Fibroblast of lung (primary cell): ENCODE measurements around the gene GMCL2. TPM values are rescaled to one million over a fixed set of nuclear protein-coding genes. Genes with fewer than 3 reads are reported as not detected.
A peak's percentile ranks its signal among the peaks of the same experiment; 100 is the strongest.

Experiments used
- DNase-seq, 2 donors: peaks; one replicate each; pipeline versions ENCODE4 v3.0.0 to v3.0.0-alpha.2; 2010; ENCODE audit warnings: low read depth in 2 of 2
- H2AFZ ChIP-seq: 2 replicates; pipeline ENCODE4 v1.5.1; 2012; ENCODE audit warnings: low read length, control low read depth, inconsistent platforms
- H3K27ac ChIP-seq: 2 replicates; pipeline ENCODE4 v1.5.1; 2011; ENCODE audit warnings: low read length, control low read depth; ENCODE audit not compliant: insufficient read depth
- H3K27me3 ChIP-seq: 2 replicates; pipeline ENCODE4 v1.5.1; 2011; ENCODE audit warnings: mild to moderate bottlenecking, low read length; ENCODE audit not compliant: control insufficient read depth, insufficient read depth
- H3K36me3 ChIP-seq: 2 replicates; pipeline ENCODE4 v1.5.1; 2011; ENCODE audit warnings: low read length; ENCODE audit not compliant: control insufficient read depth, insufficient read depth
- H3K4me1 ChIP-seq: 2 replicates; pipeline ENCODE4 v1.5.1; 2011; ENCODE audit warnings: low read length; ENCODE audit not compliant: control insufficient read depth, insufficient read depth; ENCODE audit errors: extremely low read depth
- H3K4me2 ChIP-seq: 2 replicates; pipeline ENCODE4 v1.5.1; 2011; ENCODE audit warnings: low read length, control low read depth; ENCODE audit not compliant: insufficient read depth; ENCODE audit errors: extremely low read depth
- H3K4me3 ChIP-seq, 4 experiments: fragments of 200-600 bp in 1 of 4; sonication (generic) in 1 of 4; replicated peaks in 1 of 4; 2 replicates each; pipeline ENCODE4 v1.5.1; 2011 to 2016; ENCODE audit warnings: low read length in 4 of 4, low read depth in 3 of 4, mild to moderate bottlenecking in 3 of 4, control low read depth in 2 of 4, inconsistent platforms in 1 of 4, mixed read lengths in 1 of 4; ENCODE audit not compliant: insufficient read depth in 1 of 4; ENCODE audit errors: control extremely low read depth in 1 of 4
- H3K79me2 ChIP-seq: 2 replicates; pipeline ENCODE4 v1.5.1; 2012; ENCODE audit warnings: mild to moderate bottlenecking, low read length, inconsistent platforms; ENCODE audit not compliant: control insufficient read depth, insufficient read depth
- H3K9ac ChIP-seq: 2 replicates; pipeline ENCODE4 v1.5.1; 2011; ENCODE audit warnings: mild to moderate bottlenecking, low read length, control low read depth; ENCODE audit not compliant: insufficient read depth
- H3K9me3 ChIP-seq: 2 replicates; pipeline ENCODE4 v1.5.1; 2012; ENCODE audit warnings: low read depth, low read length; ENCODE audit not compliant: control insufficient read depth, insufficient read depth
- H4K20me1 ChIP-seq: 2 replicates; pipeline ENCODE4 v1.5.1; 2011; ENCODE audit warnings: low read length; ENCODE audit not compliant: control insufficient read depth, insufficient read depth; ENCODE audit errors: extremely low read depth
- CTCF ChIP-seq, 2 donors: IDR thresholded peaks in 1 of 2; conservative IDR thresholded peaks in 1 of 2; 1 replicate in 1 of 2; 2 replicates in 1 of 2; pipeline ENCODE4 v1.5.1; 2011 to 2012; ENCODE audit warnings: low read length in 2 of 2, control low read depth in 1 of 2, inconsistent platforms in 1 of 2, low read depth in 1 of 2, mild to moderate bottlenecking in 1 of 2
- EZH2 ChIP-seq: IDR thresholded peaks from 2 replicates; pipeline ENCODE4 v1.5.1; 2012; ENCODE audit warnings: low read length, control low read depth, mild to moderate bottlenecking; ENCODE audit errors: missing control alignments
- polyA plus RNA-seq, 2 donors: library from polyadenylated mRNA; depleted of rRNA in 1 of 2; stranded (reverse) in 1 of 2; unstranded in 1 of 2; fragments of >200 nt; gene quantifications; 2 replicates each; pipeline ENCODE4 v1.2.1, GENCODE V29; 2011 to 2012; ENCODE audit warnings: missing spikeins in 1 of 2
- total RNA-seq: library from RNA; depleted of rRNA; stranded (reverse); fragments of >200 nt; gene quantifications from 2 replicates; pipeline ENCODE4 v1.2.1, GENCODE V29; 2014

GMCL2 gene
- total and polyA plus RNA-seq, 2 donors (not counting 1 experiment from before 2014, with no cell fraction given) = under 0.01 TPM; not detected in 1

GRCh38 chr5:178204182-178204934 is 17.2 kb upstream of the GMCL2 start, which contains the start of gene HNRNPAB:
Gene HNRNPAB, plus strand, starts transcription at chr5:178204533. Its CDS starts 305 bp downstream, at chr5:178204838.
- TF ChIP-seq EZH2 (no peak), CTCF (conservative IDR thresholded peaks at IDR 0.05 in 1 of 2, IDR thresholded peaks at IDR 0.05 in 1 of 2; ENCODE audit: low read depth in 1 of 2, low read length in 2 of 2) (no peak)
- H2AFZ ChIP-seq = peak within 1 kb of the TSS; percentile 93
- H3K36me3 ChIP-seq = peaks cover 27% of the 10 kb centered on the region
- peaks cover 16% of the 10 kb centered on the region for H4K20me1 ChIP-seq
- no peaks in the 10 kb centered on the region for H3K27me3 ChIP-seq
- H3K9ac ChIP-seq = peak within 1 kb of the TSS; percentile 94
- H3K4me3 ChIP-seq = peak within 1 kb of the TSS; percentile 81 to 99 (median 92)
- peak within 1 kb of the TSS; percentile 78 for H3K27ac ChIP-seq
- peak; percentile 95 to 97 for DNase-seq
- no peaks in the 10 kb centered on the region for H3K9me3 ChIP-seq
- peak within 1 kb of the TSS; percentile 98 for H3K4me2 ChIP-seq
- H3K79me2 ChIP-seq = peaks cover 49% of the 10 kb centered on the region
- H3K4me1 ChIP-seq = peaks cover 19% of the 10 kb centered on the region

GRCh38 chr5:178203670-178204181 is 16.6 kb upstream of the GMCL2 start:
- peaks cover 14% of the 10 kb centered on the region for H4K20me1 ChIP-seq
- no peaks in the 10 kb centered on the region for H3K9me3 ChIP-seq
- peak overlapping the region; percentile 94 for H3K9ac ChIP-seq
- H3K27me3 ChIP-seq = no peaks in the 10 kb centered on the region
- H3K36me3 ChIP-seq = peaks cover 20% of the 10 kb centered on the region
- TF ChIP-seq CTCF (conservative IDR thresholded peaks at IDR 0.05 in 1 of 2, IDR thresholded peaks at IDR 0.05 in 1 of 2; ENCODE audit: low read depth in 1 of 2, low read length in 2 of 2) = no peak
- TF ChIP-seq EZH2 = no peak
- peaks cover 19% of the 10 kb centered on the region for H3K4me1 ChIP-seq
- H3K27ac ChIP-seq = peak overlapping the region; percentile 78
- H3K4me3 ChIP-seq = peak overlapping the region; percentile 66 to 98 (median 84)
- no peak for DNase-seq
- peak overlapping the region; percentile 94 for H3K4me2 ChIP-seq
- peaks cover 43% of the 10 kb centered on the region for H3K79me2 ChIP-seq
- H2AFZ ChIP-seq = peak overlapping the region; percentile 93

- H3K27me3 ChIP-seq = no peaks in the 10 kb centered on the region
- no peak overlapping the region for H3K27ac ChIP-seq
- peaks cover 9% of the 10 kb centered on the region for H4K20me1 ChIP-seq
- peaks cover 14% of the 10 kb centered on the region for H3K36me3 ChIP-seq
- H3K4me3 ChIP-seq = no peak overlapping the region
- no peak for TF ChIP-seq EZH2
- no peak for TF ChIP-seq CTCF (conservative IDR thresholded peaks at IDR 0.05 in 1 of 2, IDR thresholded peaks at IDR 0.05 in 1 of 2; ENCODE audit: low read depth in 1 of 2, low read length in 2 of 2)
- no peak for DNase-seq
- peaks cover 18% of the 10 kb centered on the region for H3K4me1 ChIP-seq
- no peak overlapping the region for H3K9ac ChIP-seq
- H3K9me3 ChIP-seq = no peaks in the 10 kb centered on the region
- no peak overlapping the region for H3K4me2 ChIP-seq
- no peak overlapping the region for H2AFZ ChIP-seq
- peaks cover 31% of the 10 kb centered on the region for H3K79me2 ChIP-seq
Observed at GRCh38 chr5:178202541-178202940, 15.4 kb upstream of the GMCL2 start.
